ENCODE results near the gene TNC. TPM values are rescaled to one million over a fixed set of nuclear protein-coding genes. Genes with fewer than 3 reads are reported as not detected.

The TNC gene
- total and polyA plus RNA-seq, 8 donors: 66.3 to 329 (median 109) TPM

DNA sequence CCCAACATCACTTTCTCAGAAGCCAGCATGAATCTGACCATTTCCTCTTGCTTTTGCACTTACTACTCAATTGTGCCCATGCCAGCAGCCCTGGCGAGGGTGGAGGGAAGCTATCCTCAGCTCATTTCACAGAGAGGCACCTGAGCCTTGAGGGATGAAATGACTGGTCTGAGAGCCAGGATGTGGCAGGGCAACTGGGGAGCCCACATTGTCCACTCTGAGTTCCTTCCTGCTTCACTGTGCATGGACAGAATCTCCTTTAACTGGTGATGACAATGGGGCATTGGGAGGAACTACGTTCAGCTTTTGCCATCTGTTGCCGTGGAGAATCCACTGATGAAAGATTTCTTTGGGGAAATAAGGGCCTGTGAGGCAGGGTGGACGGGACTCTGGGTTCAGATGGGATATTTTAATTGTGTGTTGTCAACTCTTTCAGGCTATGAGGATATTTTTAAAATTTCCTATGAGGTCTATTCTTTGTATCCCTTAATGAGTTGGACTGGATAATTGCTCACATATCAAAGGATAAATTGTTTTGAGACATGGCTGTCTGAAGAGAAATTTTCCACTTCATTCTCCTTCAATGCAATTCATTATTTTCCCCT lies 78.3 kb downstream of the TNC start:
- Histone ChIP-seq H3K27me3 (peaks cover 0 to 13% of the 10 kb centered on the region in 2 donors), H3K4me1 (peaks cover 0 to 15% of the 10 kb centered on the region in 2 donors), H3K27ac (no peak overlapping the region), H3K4me3 (no peak overlapping the region), H3K9me3 (no peaks in the 10 kb centered on the region), H3K36me3 (peaks cover 0 to 4% of the 10 kb centered on the region in 2 donors)
- TF ChIP-seq CTCF (IDR thresholded peaks at IDR 0.05): no peak
- intact Hi-C loops (cut with DNase I): no loop called here
- ATAC-seq: no peak
- DNase-seq: no peak

- Histone ChIP-seq H3K9me3 (no peaks in the 10 kb centered on the region), H3K4me1 (peaks cover 0 to 15% of the 10 kb centered on the region in 2 donors), H3K27ac (no peak overlapping the region), H3K36me3 (peaks cover 0 to 4% of the 10 kb centered on the region in 2 donors), H3K27me3 (peaks cover 0 to 9% of the 10 kb centered on the region in 2 donors), H3K4me3 (no peak overlapping the region)
- TF ChIP-seq CTCF (IDR thresholded peaks at IDR 0.05): no peak
- ATAC-seq: no peak
- intact Hi-C loops (cut with DNase I): no loop called here
- DNase-seq: no peak
Measured at GRCh38 chr9:115038178-115038577, 79.8 kb downstream of the TNC start.

DNA sequence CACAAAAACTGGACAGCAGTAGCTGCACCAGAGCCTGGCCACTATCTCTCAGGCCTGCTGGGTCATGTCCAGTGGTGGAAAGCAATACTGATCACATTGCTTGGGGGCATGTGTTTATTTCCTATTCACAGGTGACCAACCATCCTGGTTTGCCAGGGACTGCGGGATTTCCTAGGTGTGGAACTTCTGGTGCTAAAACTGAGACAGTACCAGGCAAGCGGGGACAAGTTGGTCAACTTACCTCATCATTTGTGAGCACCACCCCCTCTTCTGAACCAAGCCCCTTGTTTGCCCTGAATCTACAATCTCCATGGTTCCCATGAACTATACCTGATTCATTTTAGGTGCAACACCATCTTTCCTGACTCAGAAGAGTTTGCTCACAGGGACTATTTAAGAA lies 81.3 kb downstream of the TNC start:
- DNase-seq: no peak
- Histone ChIP-seq H3K27me3 (peaks cover 0 to 3% of the 10 kb centered on the region in 2 donors), H3K36me3 (peaks cover 0 to 4% of the 10 kb centered on the region in 2 donors), H3K27ac (no peak overlapping the region), H3K4me3 (no peak overlapping the region), H3K9me3 (no peaks in the 10 kb centered on the region), H3K4me1 (peaks cover 0 to 15% of the 10 kb centered on the region in 2 donors)
- no peak for ATAC-seq
- TF ChIP-seq CTCF (IDR thresholded peaks at IDR 0.05): no peak
- intact Hi-C loops (cut with DNase I): no loop called here

DNA sequence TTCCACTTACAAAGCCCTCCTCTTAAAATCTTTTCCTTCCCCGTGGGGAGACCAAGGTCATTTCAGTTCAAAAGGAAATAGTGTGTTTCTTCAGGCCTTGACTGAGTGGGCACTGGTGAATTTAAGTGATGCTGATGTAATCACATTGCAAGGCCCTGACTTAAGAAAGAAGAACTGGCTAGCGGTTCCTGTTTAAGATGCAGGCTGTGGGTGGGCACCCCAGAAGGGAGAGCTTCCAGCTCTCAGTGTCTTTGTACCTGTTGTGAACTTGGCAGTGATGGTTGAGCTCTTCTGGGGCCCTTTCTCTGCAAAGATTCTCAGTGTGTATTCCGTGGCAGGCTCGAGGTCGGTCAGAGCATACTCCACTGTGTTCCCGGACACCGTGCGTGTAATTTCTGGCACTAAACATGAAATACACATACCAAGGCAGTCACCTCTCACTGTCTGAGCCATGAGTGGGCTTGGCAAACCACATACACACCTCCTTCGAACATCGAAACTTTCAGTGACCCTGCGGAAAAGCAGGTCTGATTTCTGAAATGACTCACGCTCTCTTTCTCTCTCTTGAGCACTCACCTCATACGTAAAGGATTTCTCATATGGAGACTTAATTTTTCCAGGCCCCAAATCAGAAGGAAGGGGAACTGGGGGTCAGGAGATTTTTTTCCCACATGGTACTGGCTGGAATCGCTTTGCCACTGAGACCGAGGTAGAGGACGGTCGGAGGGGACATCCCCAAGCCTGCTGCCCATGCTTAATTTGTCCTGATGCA lies 81.9 kb downstream of the TNC start:
- H3K27me3 ChIP-seq: no peaks in the 10 kb centered on the region
- DNase-seq (no peak), ATAC-seq (peak; percentile 81)
- no peak overlapping the region for H3K4me3 ChIP-seq
- peak overlapping the region in 1 of 2 donors; percentile 15 for H3K27ac ChIP-seq
- H3K9me3 ChIP-seq: no peaks in the 10 kb centered on the region
- H3K36me3 ChIP-seq: peaks cover 0 to 4% of the 10 kb centered on the region in 2 donors
- peaks cover 0 to 15% of the 10 kb centered on the region in 2 donors for H3K4me1 ChIP-seq
- no peak for TF ChIP-seq CTCF (IDR thresholded peaks at IDR 0.05)
- intact Hi-C loops (cut with DNase I): no loop called here

DNA sequence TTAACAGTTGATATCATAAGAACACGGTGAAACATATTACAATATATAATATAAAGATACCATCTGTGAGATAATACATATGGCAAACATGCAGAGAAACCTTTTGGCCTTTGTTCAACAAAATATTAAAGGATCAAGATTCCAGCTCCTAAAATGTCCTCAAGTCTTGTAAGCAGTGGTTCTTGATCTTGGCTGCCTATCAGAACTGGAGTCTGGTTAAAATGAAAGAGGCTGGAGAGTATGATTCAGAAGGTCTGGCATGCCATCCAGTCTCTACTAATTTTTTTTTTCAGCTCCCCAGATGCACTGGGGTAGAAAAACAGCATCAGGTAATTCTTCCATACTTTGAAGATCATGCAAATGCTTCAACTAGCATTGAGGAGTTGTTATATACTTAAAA lies 83.2 kb downstream of the TNC start:
- H3K36me3 ChIP-seq: peaks cover 0 to 15% of the 10 kb centered on the region in 2 donors
- intact Hi-C loops (cut with DNase I): no loop called here
- ATAC-seq (peak; percentile 77), DNase-seq (no peak)
- no peak overlapping the region for H3K4me3 ChIP-seq
- H3K27ac ChIP-seq: peak overlapping the region in 1 of 2 donors; percentile 15
- H3K4me1 ChIP-seq: peaks cover 0 to 15% of the 10 kb centered on the region in 2 donors
- no peaks in the 10 kb centered on the region for H3K27me3 ChIP-seq
- no peak for TF ChIP-seq CTCF (IDR thresholded peaks at IDR 0.05)
- H3K9me3 ChIP-seq: no peaks in the 10 kb centered on the region

All from left lung (tissue), 10 donors.